MM.1S (cell line): ENCODE results near the gene TYR.
"Not testable (repeated sequence)": the region's sequence is repeated elsewhere in the genome, so short reads cannot be mapped to it uniquely, and the experiment has no call there.

Experiments used
- DNase-seq: peaks from one replicate; pipeline ENCODE4 v3.0.0-alpha.2; 2015
- H2AFZ ChIP-seq: fragments of 300-600 bp; sonication (generic); 2 replicates; pipeline ENCODE4 v1.6.0; 2016; ENCODE audit warnings: antibody characterized with exemption, low read length
- H3F3A ChIP-seq: fragments of 300-600 bp; sonication (generic); 2 replicates; pipeline ENCODE4 v1.6.1; 2016; ENCODE audit warnings: mild to moderate bottlenecking, antibody characterized with exemption, low read length, moderate library complexity, mixed read lengths; ENCODE audit not compliant: insufficient read depth
- H3K27ac ChIP-seq: fragments of 300-600 bp; sonication (generic); 2 replicates; pipeline ENCODE4 v1.5.1; 2016; ENCODE audit warnings: mild to moderate bottlenecking, low read length
- H3K27me3 ChIP-seq: fragments of 300-600 bp; sonication (generic); replicated peaks from 2 replicates; pipeline ENCODE4 v1.6.0; 2016; ENCODE audit warnings: low read length; ENCODE audit not compliant: insufficient read depth
- H3K36me3 ChIP-seq: fragments of 300-600 bp; sonication (generic); replicated peaks from 2 replicates; pipeline ENCODE4 v1.6.1; 2016; ENCODE audit warnings: mild to moderate bottlenecking, low read length, mixed read lengths; ENCODE audit not compliant: insufficient read depth
- H3K4me1 ChIP-seq: fragments of 300-600 bp; sonication (generic); 2 replicates; pipeline ENCODE4 v1.6.1; 2016; ENCODE audit warnings: low read length, mixed read lengths
- H3K4me2 ChIP-seq: fragments of 300-600 bp; sonication (generic); 2 replicates; pipeline ENCODE4 v1.6.0; 2016; ENCODE audit warnings: low read depth, low read length
- H3K4me3 ChIP-seq: fragments of 300-600 bp; sonication (generic); 2 replicates; pipeline ENCODE4 v1.5.1; 2016; ENCODE audit warnings: low read length, mixed read lengths
- H3K79me2 ChIP-seq: fragments of 300-600 bp; sonication (generic); 2 replicates; pipeline ENCODE4 v1.6.1; 2016; ENCODE audit warnings: mixed run types, low read length, mixed read lengths
- H3K9ac ChIP-seq: fragments of 300-600 bp; sonication (generic); 2 replicates; pipeline ENCODE4 v1.6.1; 2016; ENCODE audit warnings: low read length, mixed read lengths
- H3K9me2 ChIP-seq: fragments of 300-600 bp; sonication (generic); replicated peaks from 2 replicates; pipeline ENCODE4 v1.6.1; 2016; ENCODE audit warnings: mild to moderate bottlenecking, low read length, mixed read lengths; ENCODE audit not compliant: insufficient read depth
- H3K9me3 ChIP-seq: fragments of 300-600 bp; sonication (generic); replicated peaks from 2 replicates; pipeline ENCODE4 v1.6.1; 2016; ENCODE audit warnings: mild to moderate bottlenecking, low read length, mixed read lengths; ENCODE audit not compliant: insufficient read depth
- H4K20me1 ChIP-seq: fragments of 300-600 bp; sonication (generic); 2 replicates; pipeline ENCODE4 v1.6.1; 2016; ENCODE audit warnings: mild to moderate bottlenecking, low read length, moderate library complexity, mixed read lengths; ENCODE audit not compliant: insufficient read depth
- CTCF ChIP-seq: fragments of 300-600 bp; sonication (generic); IDR thresholded peaks from 2 replicates; pipeline ENCODE4 v1.5.1; 2016; ENCODE audit warnings: antibody characterized with exemption, low read length, mixed read lengths
- EZH2 ChIP-seq: fragments of 300-600 bp; sonication (generic); optimal IDR thresholded peaks from 2 replicates; pipeline ENCODE3; 2017; ENCODE audit warnings: low read depth, mild to moderate bottlenecking, antibody characterized with exemption, low read length, mixed read lengths
- EZH2phosphoT487 ChIP-seq: fragments of 300-600 bp; sonication (generic); IDR thresholded peaks from 2 replicates; pipeline ENCODE4 v1.6.1; 2018; ENCODE audit warnings: antibody characterized with exemption, low read length

The TYR gene

GRCh38 chr11:89235083-89235482, 57.4 kb downstream of the TYR start:
- TF ChIP-seq CTCF (no peak), EZH2 (no peak), EZH2phosphoT487 (no peak)
- DNase-seq = no peak
- Histone ChIP-seq H3K4me2 (no peak overlapping the region), H3K79me2 (no peaks in the 10 kb centered on the region), H3K4me1 (no peaks in the 10 kb centered on the region), H3K27ac (no peak overlapping the region), H3K9ac (no peak overlapping the region), H3K9me2 (no peaks in the 10 kb centered on the region), H4K20me1 (no peaks in the 10 kb centered on the region), H2AFZ (no peak overlapping the region), H3F3A (no peaks in the 10 kb centered on the region), H3K27me3 (no peaks in the 10 kb centered on the region), H3K9me3 (no peaks in the 10 kb centered on the region), H3K36me3 (no peaks in the 10 kb centered on the region), H3K4me3 (no peak overlapping the region)

- no peaks in the 10 kb centered on the region for H3K36me3 ChIP-seq
- no peaks in the 10 kb centered on the region for H3F3A ChIP-seq
- H3K27ac ChIP-seq = no peak overlapping the region
- H3K27me3 ChIP-seq = no peaks in the 10 kb centered on the region
- no peak overlapping the region for H3K9ac ChIP-seq
- no peaks in the 10 kb centered on the region for H3K9me2 ChIP-seq
- H2AFZ ChIP-seq = no peak overlapping the region
- TF ChIP-seq EZH2phosphoT487 (no peak), CTCF (no peak), EZH2 (no peak)
- no peaks in the 10 kb centered on the region for H4K20me1 ChIP-seq
- H3K4me3 ChIP-seq = no peak overlapping the region
- H3K79me2 ChIP-seq = no peaks in the 10 kb centered on the region
- DNase-seq = no peak
- no peak overlapping the region for H3K4me2 ChIP-seq
- H3K4me1 ChIP-seq = no peaks in the 10 kb centered on the region
- H3K9me3 ChIP-seq = no peaks in the 10 kb centered on the region
Observed at GRCh38 chr11:89235976-89236375, 58.3 kb downstream of the TYR start.

GRCh38 chr11:89247007-89247406, 69.3 kb downstream of the TYR start:
- H3K79me2 ChIP-seq, H3K4me3 ChIP-seq, H3K27ac ChIP-seq, H3K4me1 ChIP-seq, H3F3A ChIP-seq, H3K27me3 ChIP-seq, H3K4me2 ChIP-seq, H2AFZ ChIP-seq, DNase-seq, H3K36me3 ChIP-seq, H3K9ac ChIP-seq, H3K9me2 ChIP-seq, H4K20me1 ChIP-seq, H3K9me3 ChIP-seq: not testable (repeated sequence)

- TF ChIP-seq EZH2 = no peak
- no peak for TF ChIP-seq EZH2phosphoT487
- no peak for TF ChIP-seq CTCF
- H3K36me3 ChIP-seq = no peaks in the 10 kb centered on the region
- no peaks in the 10 kb centered on the region for H3K9me3 ChIP-seq
- H3K9ac ChIP-seq = no peak overlapping the region
- no peaks in the 10 kb centered on the region for H3K9me2 ChIP-seq
- H3K4me2 ChIP-seq = no peak overlapping the region
- no peaks in the 10 kb centered on the region for H3K4me1 ChIP-seq
- no peaks in the 10 kb centered on the region for H4K20me1 ChIP-seq
- no peak overlapping the region for H2AFZ ChIP-seq
- H3K27me3 ChIP-seq = no peaks in the 10 kb centered on the region
- no peaks in the 10 kb centered on the region for H3F3A ChIP-seq
- H3K79me2 ChIP-seq = no peaks in the 10 kb centered on the region
- H3K4me3 ChIP-seq = no peak overlapping the region
- no peak for DNase-seq
- H3K27ac ChIP-seq = no peak overlapping the region
Observed at GRCh38 chr11:89249196-89249595, 71.5 kb downstream of the TYR start.

GRCh38 chr11:89261483-89261882, 83.8 kb downstream of the TYR start:
- not testable (repeated sequence) for H3K79me2 ChIP-seq, H3F3A ChIP-seq, H3K4me2 ChIP-seq, H2AFZ ChIP-seq, H3K9me2 ChIP-seq, H3K27me3 ChIP-seq, DNase-seq, H3K4me3 ChIP-seq, H3K9me3 ChIP-seq, H4K20me1 ChIP-seq, H3K9ac ChIP-seq, H3K36me3 ChIP-seq, H3K4me1 ChIP-seq, H3K27ac ChIP-seq
